HCT116 (cell line): Measurements from ENCODE around the gene ANAPC5. TPM values are rescaled to one million over a fixed set of nuclear protein-coding genes. Genes with fewer than 3 reads are reported as not detected.

Experiments
- ATAC-seq: fragments of 200-7000 bp; cut with Tn5 transposase; 2 replicates; pipeline ENCODE4 v1.9.1; 2020; ENCODE audit warnings: mild to moderate bottlenecking, moderate library complexity
- BruUV-seq: library from RNA; stranded (reverse); fragments of 400-500 nt; replicated peaks from 2 replicates; lab custom pipeline; 2021; lab: Mats Ljungman, UMichigan
- CTCF ChIA-PET: fragments of 300-600 bp; sonication (Branson Sonifier 250); formaldehyde crosslinking; loops from one replicate; lab custom pipeline; 2021; ENCODE audit warnings: antibody characterized with exemption; lab: Charles Lee
- POLR2A ChIA-PET: fragments of 300-600, 350-600 bp; sonication (Branson Sonifier 250); formaldehyde crosslinking; loops from one replicate; lab custom pipeline; 2021; ENCODE audit warnings: antibody characterized with exemption; lab: Charles Lee
- RAD21 ChIA-PET, 2 experiments: fragments of 300-600 bp; sonication (Branson Sonifier 250); formaldehyde crosslinking; loops; one replicate each; lab custom pipeline; 2023; ENCODE audit warnings: low total read pairs in 2 of 2; ENCODE audit not compliant: uncharacterized antibody in 2 of 2, unreplicated experiment in 2 of 2, low non-redundant PET in 1 of 2; lab: Charles Lee
- DNase-seq: peaks from one replicate; pipeline ENCODE4 v3.0.0-alpha.2; 2010; ENCODE audit warnings: low read depth, low spot score
- H2AFZ ChIP-seq: fragments of 200-600 bp; shearing (Covaris generic), sonication (generic); 2 replicates; pipeline ENCODE4 v1.6.1; 2017; ENCODE audit warnings: low read depth, mixed run types, mixed read lengths, antibody characterized with exemption, low read length; ENCODE audit not compliant: poor library complexity, severe bottlenecking
- H3K27ac ChIP-seq: 2 replicates; pipeline ENCODE4 v1.5.1; 2012; ENCODE audit warnings: low read depth, low read length
- H3K27me3 ChIP-seq: fragments of 200-600 bp; sonication (generic); 2 replicates; pipeline ENCODE4 v1.6.1; 2016; ENCODE audit warnings: mixed run types, low read length, mixed read lengths; ENCODE audit not compliant: insufficient read depth
- H3K36me3 ChIP-seq, 2 experiments: fragments of 200-500 bp in 1 of 2; fragments of 200-600 bp in 1 of 2; sonication (Bioruptor generic) in 1 of 2; sonication (generic) in 1 of 2; 2 replicates each; pipeline versions ENCODE4 v1.5.1 to v1.6.1; 2014 to 2016; ENCODE audit warnings: low read length in 2 of 2, inconsistent platforms in 1 of 2, mixed read lengths in 1 of 2, mixed run types in 1 of 2; ENCODE audit not compliant: insufficient read depth in 2 of 2, control insufficient read depth in 1 of 2
- H3K4me1 ChIP-seq, 2 experiments: fragments of 200-600 bp in 1 of 2; sonication (generic) in 1 of 2; 2 replicates each; pipeline versions ENCODE4 v1.5.1 to v1.6.1; 2012 to 2017; ENCODE audit warnings: low read length in 2 of 2, inconsistent platforms in 1 of 2, mild to moderate bottlenecking in 1 of 2, mixed read lengths in 1 of 2, mixed run types in 1 of 2, moderate library complexity in 1 of 2; ENCODE audit not compliant: insufficient read depth in 2 of 2, control insufficient read depth in 1 of 2
- H3K4me2 ChIP-seq: fragments of 200-600 bp; sonication (generic); 2 replicates; pipeline ENCODE4 v1.6.1; 2017; ENCODE audit warnings: mixed run types, low read length, mixed read lengths
- H3K4me3 ChIP-seq, 2 experiments: fragments of 200-600 bp in 1 of 2; sonication (generic) in 1 of 2; replicated peaks in 1 of 2; 2 replicates each; pipeline ENCODE4 v1.5.1; 2011 to 2016; ENCODE audit warnings: low read length in 2 of 2, control low read depth in 1 of 2, low read depth in 1 of 2, mild to moderate bottlenecking in 1 of 2, mixed read lengths in 1 of 2, mixed run types in 1 of 2
- H3K79me2 ChIP-seq: fragments of 200-600 bp; sonication (generic); 2 replicates; pipeline ENCODE4 v1.6.1; 2017; ENCODE audit warnings: mild to moderate bottlenecking, mixed run types, low read length, moderate library complexity, mixed read lengths; ENCODE audit not compliant: insufficient read depth
- H3K9ac ChIP-seq: fragments of 200-600 bp; sonication (generic); 2 replicates; pipeline ENCODE4 v1.6.1; 2016; ENCODE audit warnings: low read length, mixed read lengths
- H3K9me2 ChIP-seq: fragments of 200-600 bp; sonication (generic), shearing (Covaris generic); 2 replicates; pipeline ENCODE4 v1.6.1; 2017; ENCODE audit warnings: mixed run types, mild to moderate bottlenecking, moderate library complexity; ENCODE audit not compliant: insufficient read depth
- H3K9me3 ChIP-seq, 2 experiments: fragments of 200-500 bp in 1 of 2; fragments of 200-600 bp in 1 of 2; sonication (Bioruptor generic) in 1 of 2; sonication (generic) in 1 of 2; 2 replicates each; pipeline ENCODE4 v1.6.1; 2014 to 2017; ENCODE audit warnings: low read length in 2 of 2, mixed read lengths in 2 of 2, inconsistent platforms in 1 of 2, low read depth in 1 of 2, mild to moderate bottlenecking in 1 of 2, mixed run types in 1 of 2, moderate library complexity in 1 of 2; ENCODE audit not compliant: control insufficient read depth in 1 of 2, insufficient read depth in 1 of 2
- H4K20me1 ChIP-seq: fragments of 200-600 bp; sonication (generic), shearing (Covaris generic); 2 replicates; pipeline ENCODE4 v1.6.1; 2017; ENCODE audit warnings: mixed run types, mild to moderate bottlenecking, moderate library complexity; ENCODE audit not compliant: insufficient read depth
- EGR1 ChIP-seq: IDR thresholded peaks from 2 replicates; pipeline ENCODE4 v1.6.1; 2012; ENCODE audit warnings: low read depth
- RAD21 ChIP-seq: IDR thresholded peaks from 2 replicates; pipeline ENCODE4 v1.6.1; 2012; ENCODE audit warnings: low read depth, mild to moderate bottlenecking
- intact Hi-C: fragments of 100-400 bp; cut with micrococcal nuclease; formaldehyde crosslinking; loops from 2 replicates; pipeline ENCODE4 v1.10.0; 2022
- total RNA-seq: library from RNA; stranded (reverse); gene quantifications from one replicate; pipeline ENCODE4 v1.2.1, GENCODE V29; 2021; ENCODE audit not compliant: unreplicated experiment
- TF ChIP-seq, protein P1 (sequence below), 3 experiments: fragments of 200-600 bp in 1 of 3; sonication (generic) in 1 of 3; IDR thresholded peaks in 2 of 3; conservative IDR thresholded peaks in 1 of 3; 2 replicates each; pipeline ENCODE4 v1.5.1; 2012 to 2017; ENCODE audit warnings: low read depth in 2 of 3, low read length in 2 of 3, antibody characterized with exemption in 1 of 3, borderline replicate concordance in 1 of 3, control low read depth in 1 of 3, mild to moderate bottlenecking in 1 of 3, mixed read lengths in 1 of 3, mixed run types in 1 of 3, moderate library complexity in 1 of 3; ENCODE audit not compliant: insufficient read depth in 1 of 3

The ANAPC5 gene
- total RNA-seq, 1 experiment from 2014 or later = 112 TPM

- ChIA-PET POLR2A (interaction anchor here (0.8 to 0.9 kb wide), 2 partner anchors 18 to 107 kb away, joined by 3 to 6 read pairs; partner anchors contain the start of gene ANAPC5), CTCF (interaction anchor here (0.6 to 3.1 kb wide), 5 partner anchors 9 to 108 kb away, joined by 3 to 19 read pairs (median 4); no protein-coding TSS in a partner anchor)
- no peak overlapping the region for H3K27ac ChIP-seq
These were observed 17.5 kb downstream of the ANAPC5 start for GRCh38 chr12:121334513-121335343.

More at GRCh38 chr12:121334513-121335343, 17.5 kb downstream of the ANAPC5 start:
- Histone ChIP-seq H3K27me3 (no peaks in the 10 kb centered on the region), H4K20me1 (no peaks in the 10 kb centered on the region), H3K79me2 (no peaks in the 10 kb centered on the region), H3K36me3 (peaks cover 45% of the 10 kb centered on the region in 2 experiments), H3K9ac (no peak overlapping the region), H3K9me3 (no peaks in the 10 kb centered on the region), H3K4me1 (no peaks in the 10 kb centered on the region), H2AFZ (no peak overlapping the region), H3K4me3 (no peak overlapping the region), H3K4me2 (no peak overlapping the region), H3K9me2 (no peaks in the 10 kb centered on the region)
- RAD21 ChIA-PET = interaction anchor here in 1 of 2 experiments (0.7 kb wide), 1 partner anchor 66 kb away, joined by 3 read pairs; no protein-coding TSS in a partner anchor
- intact Hi-C loops = loop anchor here (1.0 kb wide), 1 partner anchor 109 kb away; no protein-coding TSS in a partner anchor
- TSS peak; percentile 11 for BruUV-seq
- TF ChIP-seq EGR1 (no peak), RAD21 (peak; percentile 67)
- TF ChIP-seq, protein P1, sequence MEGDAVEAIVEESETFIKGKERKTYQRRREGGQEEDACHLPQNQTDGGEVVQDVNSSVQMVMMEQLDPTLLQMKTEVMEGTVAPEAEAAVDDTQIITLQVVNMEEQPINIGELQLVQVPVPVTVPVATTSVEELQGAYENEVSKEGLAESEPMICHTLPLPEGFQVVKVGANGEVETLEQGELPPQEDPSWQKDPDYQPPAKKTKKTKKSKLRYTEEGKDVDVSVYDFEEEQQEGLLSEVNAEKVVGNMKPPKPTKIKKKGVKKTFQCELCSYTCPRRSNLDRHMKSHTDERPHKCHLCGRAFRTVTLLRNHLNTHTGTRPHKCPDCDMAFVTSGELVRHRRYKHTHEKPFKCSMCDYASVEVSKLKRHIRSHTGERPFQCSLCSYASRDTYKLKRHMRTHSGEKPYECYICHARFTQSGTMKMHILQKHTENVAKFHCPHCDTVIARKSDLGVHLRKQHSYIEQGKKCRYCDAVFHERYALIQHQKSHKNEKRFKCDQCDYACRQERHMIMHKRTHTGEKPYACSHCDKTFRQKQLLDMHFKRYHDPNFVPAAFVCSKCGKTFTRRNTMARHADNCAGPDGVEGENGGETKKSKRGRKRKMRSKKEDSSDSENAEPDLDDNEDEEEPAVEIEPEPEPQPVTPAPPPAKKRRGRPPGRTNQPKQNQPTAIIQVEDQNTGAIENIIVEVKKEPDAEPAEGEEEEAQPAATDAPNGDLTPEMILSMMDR (IDR thresholded peaks at IDR 0.05 in 2 of 3, conservative IDR thresholded peaks at IDR 0.05 in 1 of 3; ENCODE audit: borderline replicate concordance in 1 of 3, insufficient read depth in 1 of 3, low read depth in 2 of 3, low read length in 2 of 3) = peak; percentile 72 to 86 (median 74); a peak in 5 of 6 replicates
- ATAC-seq (peak; percentile 94), DNase-seq (peak; percentile 46)
